ENCODE results near the gene ZNF462.

The ZNF462 gene

DNA sequence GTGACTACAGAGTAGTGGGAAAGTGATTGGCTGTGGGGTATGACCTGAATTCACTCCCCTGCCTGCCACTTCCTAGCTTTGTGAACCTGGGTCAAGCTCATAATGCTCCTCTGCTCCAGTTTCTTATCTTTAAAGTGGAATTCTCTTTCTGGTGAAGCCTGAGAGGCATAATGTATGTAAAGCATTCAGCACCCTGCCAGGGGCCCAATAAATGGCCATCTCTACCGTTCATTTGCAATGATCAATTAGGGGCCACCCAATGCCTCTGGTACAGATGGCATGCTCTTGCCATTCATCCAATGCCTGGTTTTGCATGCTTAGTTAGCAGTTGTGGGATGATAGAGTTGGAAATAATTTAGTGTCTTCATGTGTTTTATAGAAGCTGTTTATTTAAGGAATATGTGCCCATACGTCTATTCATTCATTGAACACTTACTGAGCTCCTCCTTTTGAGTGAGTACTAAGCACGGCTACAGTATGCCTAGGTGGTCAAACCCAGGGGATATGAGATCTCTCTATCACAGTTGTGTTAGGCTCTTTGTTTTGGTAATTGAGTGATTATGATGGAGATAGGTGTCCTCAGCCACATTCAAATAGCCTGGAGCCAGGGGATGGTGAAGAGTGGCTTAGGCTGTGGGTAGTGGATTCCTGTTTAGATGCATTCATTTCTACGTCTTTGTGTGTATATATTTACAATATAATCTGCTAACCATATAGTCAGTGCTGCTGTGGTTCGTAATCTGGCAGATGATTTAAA, 15.3 kb downstream of the ZNF462 start:
- TF ChIP-seq, protein P1, sequence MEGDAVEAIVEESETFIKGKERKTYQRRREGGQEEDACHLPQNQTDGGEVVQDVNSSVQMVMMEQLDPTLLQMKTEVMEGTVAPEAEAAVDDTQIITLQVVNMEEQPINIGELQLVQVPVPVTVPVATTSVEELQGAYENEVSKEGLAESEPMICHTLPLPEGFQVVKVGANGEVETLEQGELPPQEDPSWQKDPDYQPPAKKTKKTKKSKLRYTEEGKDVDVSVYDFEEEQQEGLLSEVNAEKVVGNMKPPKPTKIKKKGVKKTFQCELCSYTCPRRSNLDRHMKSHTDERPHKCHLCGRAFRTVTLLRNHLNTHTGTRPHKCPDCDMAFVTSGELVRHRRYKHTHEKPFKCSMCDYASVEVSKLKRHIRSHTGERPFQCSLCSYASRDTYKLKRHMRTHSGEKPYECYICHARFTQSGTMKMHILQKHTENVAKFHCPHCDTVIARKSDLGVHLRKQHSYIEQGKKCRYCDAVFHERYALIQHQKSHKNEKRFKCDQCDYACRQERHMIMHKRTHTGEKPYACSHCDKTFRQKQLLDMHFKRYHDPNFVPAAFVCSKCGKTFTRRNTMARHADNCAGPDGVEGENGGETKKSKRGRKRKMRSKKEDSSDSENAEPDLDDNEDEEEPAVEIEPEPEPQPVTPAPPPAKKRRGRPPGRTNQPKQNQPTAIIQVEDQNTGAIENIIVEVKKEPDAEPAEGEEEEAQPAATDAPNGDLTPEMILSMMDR (IDR thresholded peaks at IDR 0.05; ENCODE audit: control insufficient read depth, insufficient read depth, low read depth, low read length, missing control alignments), result no peak
- DNase-seq (ENCODE audit: low read depth), result no peak
- no peak overlapping the region for H3K4me3 ChIP-seq (ENCODE audit: control insufficient read depth, low read depth, low read length)

DNA sequence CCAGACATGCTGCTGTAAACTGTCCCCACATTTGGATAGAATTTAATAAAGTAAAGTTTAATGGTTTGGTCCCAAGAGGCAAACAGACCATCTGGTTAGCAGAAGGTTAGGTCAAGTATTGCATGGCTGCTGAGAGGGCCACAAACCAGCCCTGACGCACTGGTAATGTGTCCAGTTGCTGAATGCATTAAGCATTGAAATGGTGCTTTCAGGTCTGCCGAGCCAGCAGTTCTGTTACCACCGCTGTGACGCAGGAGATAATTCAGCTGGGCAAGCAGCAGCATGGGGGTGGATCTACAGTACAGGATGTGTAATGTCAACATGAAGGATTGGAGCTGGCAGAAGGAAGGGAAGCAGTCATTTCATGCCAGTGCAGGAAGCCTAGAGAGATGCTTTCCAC, 16.0 kb downstream of the ZNF462 start:
- H3K4me3 ChIP-seq (ENCODE audit: control insufficient read depth, low read depth, low read length), result no peak overlapping the region
- TF ChIP-seq, protein P1 (IDR thresholded peaks at IDR 0.05; ENCODE audit: control insufficient read depth, insufficient read depth, low read depth, low read length, missing control alignments), result no peak
- peak; percentile 72 for DNase-seq (ENCODE audit: low read depth)

DNA sequence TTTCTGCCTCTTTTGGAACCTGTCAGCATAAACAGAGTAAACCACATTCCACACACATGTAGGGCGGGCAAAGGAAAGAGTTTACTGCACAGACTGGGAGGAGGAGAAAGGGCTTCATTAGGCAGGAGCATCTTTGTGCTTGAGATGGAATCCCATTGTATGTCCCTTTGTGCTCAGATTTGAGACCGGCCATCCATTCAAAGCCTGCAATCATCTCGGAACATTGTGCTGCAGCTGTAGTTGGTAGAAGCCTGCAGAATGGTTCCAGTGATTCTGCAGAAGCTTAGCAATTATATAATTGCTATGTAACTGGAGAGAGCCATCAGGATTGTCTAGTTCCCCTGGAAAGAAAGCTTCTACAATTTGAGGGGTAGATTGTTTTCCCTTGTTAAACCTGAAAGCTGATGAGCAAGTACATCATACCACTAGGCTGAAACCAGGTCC, 16.5 kb downstream of the ZNF462 start:
- DNase-seq (ENCODE audit: low read depth), result no peak
- TF ChIP-seq, protein P1 (IDR thresholded peaks at IDR 0.05; ENCODE audit: control insufficient read depth, insufficient read depth, low read depth, low read length, missing control alignments), result no peak

DNA sequence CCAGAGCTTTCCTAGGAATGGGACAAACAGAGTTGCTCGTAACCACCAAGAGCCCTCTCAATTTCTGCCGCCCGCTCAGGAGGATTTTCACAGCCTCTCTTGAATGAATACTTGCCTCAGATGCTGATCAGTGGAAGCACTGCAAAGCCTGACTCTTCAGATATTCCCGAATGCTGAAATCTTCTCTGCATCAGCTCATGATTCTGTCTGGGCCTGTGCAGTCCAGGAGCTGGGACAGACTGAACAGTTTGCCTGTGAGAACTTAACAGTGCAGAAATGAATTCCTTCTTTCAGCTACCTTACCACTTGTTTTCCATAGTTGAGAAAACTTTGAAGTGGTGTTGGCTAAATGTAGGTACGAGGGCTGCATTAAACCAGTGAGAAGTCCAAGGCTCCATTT, 17.1 kb downstream of the ZNF462 start:
- H3K4me3 ChIP-seq (ENCODE audit: control insufficient read depth, low read depth, low read length), result no peak overlapping the region
- TF ChIP-seq, protein P1 (IDR thresholded peaks at IDR 0.05; ENCODE audit: control insufficient read depth, insufficient read depth, low read depth, low read length, missing control alignments), result no peak
- DNase-seq (ENCODE audit: low read depth), result no peak

More for the DNA sequence above, 16.5 kb downstream of the ZNF462 start:
- H3K4me3 ChIP-seq (ENCODE audit: control insufficient read depth, low read depth, low read length), result no peak overlapping the region

DNA sequence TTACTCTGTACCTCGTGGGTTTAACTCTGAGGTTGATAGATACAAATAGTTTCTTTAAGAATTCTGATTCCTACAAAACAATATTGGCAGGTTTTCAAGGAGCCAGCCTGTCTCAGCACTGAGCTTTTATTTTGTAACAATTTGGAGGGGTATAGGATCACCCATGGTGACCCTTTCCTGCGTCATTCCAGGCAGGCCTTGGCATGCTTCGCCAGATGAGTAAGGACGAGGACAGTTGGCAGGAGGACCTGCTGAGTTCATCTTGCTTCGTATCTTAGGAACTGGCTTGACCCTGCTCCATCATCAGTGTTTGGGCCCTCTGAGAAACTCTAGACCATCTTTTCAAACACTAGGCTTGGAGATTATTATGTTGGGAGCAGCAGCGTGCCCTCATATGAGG, 17.9 kb downstream of the ZNF462 start:
- no peak overlapping the region for H3K4me3 ChIP-seq (ENCODE audit: control insufficient read depth, low read depth, low read length)
- TF ChIP-seq, protein P1 (IDR thresholded peaks at IDR 0.05; ENCODE audit: control insufficient read depth, insufficient read depth, low read depth, low read length, missing control alignments), result no peak
- DNase-seq (ENCODE audit: low read depth), result no peak

DNA sequence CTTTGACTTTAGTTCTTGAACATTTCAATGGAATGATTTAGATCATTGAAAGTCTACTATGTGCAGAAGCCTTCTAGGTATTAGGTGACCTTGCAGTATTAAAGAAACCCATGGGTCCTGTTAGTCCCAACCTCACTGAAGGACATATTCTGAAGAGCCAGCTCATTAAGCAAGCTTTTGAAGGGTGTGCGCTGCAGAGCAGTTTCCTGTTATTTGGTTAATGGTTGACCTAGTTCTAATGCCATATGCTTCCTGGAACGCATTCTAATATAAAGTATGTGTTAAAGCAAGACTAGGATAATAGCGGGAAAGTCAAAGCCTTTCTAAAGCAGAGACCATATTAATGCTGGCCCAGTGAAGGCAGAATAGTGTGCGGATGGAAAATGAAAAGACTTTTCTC, 20.1 kb downstream of the ZNF462 start:
- no peak for DNase-seq (ENCODE audit: low read depth)
- TF ChIP-seq, protein P1 (IDR thresholded peaks at IDR 0.05; ENCODE audit: control insufficient read depth, insufficient read depth, low read depth, low read length, missing control alignments), result no peak
- H3K4me3 ChIP-seq (ENCODE audit: control insufficient read depth, low read depth, low read length), result no peak overlapping the region

All from AG09309 (cell line).